Measurements from ENCODE around the gene KCTD21. TPM values are rescaled to one million over a fixed set of nuclear protein-coding genes. Genes with fewer than 3 reads are reported as not detected.

KCTD21 gene
- total and polyA plus RNA-seq, 2 of the 4 experiments (the other 2 are of a cell fraction), result 12.2 to 12.5 TPM

GRCh38 chr11:78171951-78172350 lies 16.5 kb downstream of the KCTD21 start:
- H3K27me3 ChIP-seq (ENCODE audit: control insufficient read depth, insufficient read depth, low read length), result no peaks in the 10 kb centered on the region
- H3K79me1 ChIP-seq (ENCODE audit: low read depth in 1 of 2, low read length in 2 of 2), result peaks cover 5 to 43% of the 10 kb centered on the region in 2 experiments; a peak in 3 of 4 replicates
- H2BK20ac ChIP-seq (ENCODE audit: low read depth, low read length), result no peak overlapping the region
- peaks cover 31% of the 10 kb centered on the region for H3K9me1 ChIP-seq (ENCODE audit: insufficient read depth, low read length)
- no peak for ATAC-seq (ENCODE audit: low read depth)
- BruUV-seq (replicated peaks), result no TSS peak
- H3K4me3 ChIP-seq (ENCODE audit: insufficient read depth, low read depth, low read length), result no peak overlapping the region
- no peak overlapping the region for H2AK5ac ChIP-seq (ENCODE audit: low read depth, low read length)
- H2AFZ ChIP-seq (replicated peaks; ENCODE audit: low read length, poor library complexity), result no peak overlapping the region
- H4K20me1 ChIP-seq (ENCODE audit: insufficient read depth, low read length), result no peaks in the 10 kb centered on the region
- WGBS, 2 experiments (ENCODE audit: extremely low coverage in 2 of 2, insufficient read length in 1 of 2), result 89% methylated on average over 3 of the region's 6 CpGs; no CpG with 5 or more reads in 1 of the 2 experiments
- in situ Hi-C loops (cut with MboI; ENCODE audit: low sequenced_read_pairs) (no loop called here), intact Hi-C loops (cut with micrococcal nuclease) (no loop called here), dilution Hi-C loops (cut with HindIII; ENCODE audit: low sequenced_read_pairs, unreplicated experiment) (no loop called here)
- H3K4ac ChIP-seq (ENCODE audit: low read depth, low read length), result no peak overlapping the region
- H4K91ac ChIP-seq (ENCODE audit: insufficient read depth, low read depth, low read length), result no peak overlapping the region
- ChIA-PET CTCF (interaction anchor here (1.2 kb wide), 1 partner anchor 392 kb away, joined by 3 read pairs; no protein-coding TSS in a partner anchor), POLR2A (ENCODE audit: unreplicated experiment) (no interaction called here)
- H4K8ac ChIP-seq (ENCODE audit: low read depth in 2 of 2, low read length in 2 of 2), result no peak overlapping the region
- no peak overlapping the region for H3K27ac ChIP-seq (ENCODE audit: insufficient read depth, low read length)
- DNase-seq, result no peak
- H3K36me3 ChIP-seq (ENCODE audit: control insufficient read depth, insufficient read depth, low read length), result peaks cover 29% of the 10 kb centered on the region
- H3K4me1 ChIP-seq (ENCODE audit: control insufficient read depth, insufficient read depth, low read length), result peaks cover 19% of the 10 kb centered on the region
- no peak for TF ChIP-seq POLR2A (IDR thresholded peaks at IDR 0.05; ENCODE audit: low read depth, low read length)
- H3K9me3 ChIP-seq (ENCODE audit: control insufficient read depth, insufficient read depth, low read length), result no peaks in the 10 kb centered on the region
- no peak overlapping the region for H2AK9ac ChIP-seq (replicated peaks; ENCODE audit: low read depth, low read length, poor library complexity)
- H3K14ac ChIP-seq (replicated peaks; ENCODE audit: low read depth, low read length), result no peak overlapping the region
- H2BK15ac ChIP-seq (ENCODE audit: low read depth, low read length), result no peak overlapping the region
- H3K56ac ChIP-seq (ENCODE audit: extremely low read depth, insufficient read depth, low read length), result no peak overlapping the region
- H3K9ac ChIP-seq (ENCODE audit: low read depth, low read length), result no peak overlapping the region
- no peak overlapping the region for H2BK120ac ChIP-seq (ENCODE audit: low read depth, low read length)
- H4K5ac ChIP-seq (ENCODE audit: low read depth, low read length), result no peak overlapping the region
- H3K4me2 ChIP-seq (ENCODE audit: low read depth, low read length), result no peak overlapping the region
- H3K23ac ChIP-seq (ENCODE audit: low read depth, low read length), result no peak overlapping the region
- no peak overlapping the region for H3K18ac ChIP-seq (ENCODE audit: low read depth, low read length)
- no peak overlapping the region for H2BK5ac ChIP-seq (ENCODE audit: low read depth, low read length, poor library complexity, severe bottlenecking)
